SH-SY5Y (cell line): ENCODE measurements around the gene HACD1.

Experiments
- GATA2 ChIP-seq: IDR thresholded peaks from 2 replicates; pipeline ENCODE4 v1.6.1; 2011; ENCODE audit warnings: mild to moderate bottlenecking, low read depth, low read length
- GATA3 ChIP-seq: IDR thresholded peaks from 2 replicates; pipeline ENCODE4 v1.6.1; 2011; ENCODE audit warnings: low read depth, mild to moderate bottlenecking, low read length, moderate library complexity

- TF ChIP-seq GATA2, result no peak
- TF ChIP-seq GATA3, result no peak
These were observed 31.9 kb upstream of the HACD1 start for GRCh38 chr10:17649052-17649451.
